A673 (cell line): ENCODE measurements around the gene LNPEP. TPM values are rescaled to one million over a fixed set of nuclear protein-coding genes. Genes with fewer than 3 reads are reported as not detected.

Experiments
- BruUV-seq: library from RNA; stranded (reverse); fragments of 400-500 nt; replicated peaks from 2 replicates; lab custom pipeline; 2021; lab: Mats Ljungman, UMichigan
- CTCF ChIA-PET: fragments of 300-600 bp; sonication (Branson Sonifier 250); formaldehyde crosslinking; loops from one replicate; lab custom pipeline; 2022; ENCODE audit warnings: antibody characterized with exemption; lab: Charles Lee
- POLR2A ChIA-PET: fragments of 300-600 bp; sonication (Branson Sonifier 250); formaldehyde crosslinking; loops from one replicate; lab custom pipeline; 2022; ENCODE audit warnings: antibody characterized with exemption; ENCODE audit not compliant: low non-redundant PET; lab: Charles Lee
- DNase-seq: peaks from one replicate; pipeline ENCODE4 v3.0.0-alpha.2; 2015; ENCODE audit warnings: low spot score
- H3K27ac ChIP-seq: fragments of 200-600 bp; sonication (generic); 2 replicates; pipeline ENCODE4 v1.5.1; 2016; ENCODE audit warnings: mixed run types, low read depth, mild to moderate bottlenecking, mixed read lengths, antibody characterized with exemption, low read length; ENCODE audit not compliant: poor library complexity, severe bottlenecking
- H3K27me3 ChIP-seq: fragments of 200-600 bp; sonication (generic); replicated peaks from 2 replicates; pipeline ENCODE4 v1.6.1; 2017; ENCODE audit warnings: mixed run types, low read depth, mild to moderate bottlenecking, mixed read lengths, antibody characterized with exemption, low read length; ENCODE audit not compliant: insufficient read depth, poor library complexity
- H3K36me3 ChIP-seq: fragments of 200-600 bp; sonication (generic); 2 replicates; pipeline ENCODE4 v1.6.1; 2016; ENCODE audit warnings: mixed run types, mild to moderate bottlenecking, mixed read lengths, antibody characterized with exemption, low read length; ENCODE audit not compliant: insufficient read depth, poor library complexity, severe bottlenecking
- H3K4me1 ChIP-seq: fragments of 200-600 bp; sonication (generic); 2 replicates; pipeline ENCODE4 v1.6.1; 2017; ENCODE audit warnings: mixed run types, mild to moderate bottlenecking, mixed read lengths, antibody characterized with exemption, low read length; ENCODE audit not compliant: insufficient read depth, poor library complexity, severe bottlenecking
- H3K4me3 ChIP-seq: fragments of 200-600 bp; sonication (generic); 2 replicates; pipeline ENCODE4 v1.5.1; 2016; ENCODE audit warnings: low read depth, mixed run types, mild to moderate bottlenecking, mixed read lengths, low read length; ENCODE audit not compliant: poor library complexity, severe bottlenecking
- H3K9me3 ChIP-seq: fragments of 200-600 bp; sonication (generic); 2 replicates; pipeline ENCODE4 v1.6.1; 2016; ENCODE audit warnings: mixed run types, low read depth, mild to moderate bottlenecking, mixed read lengths, antibody characterized with exemption, low read length; ENCODE audit not compliant: poor library complexity, severe bottlenecking
- EZH2 ChIP-seq: fragments of 200-600 bp; sonication (generic); IDR thresholded peaks from 2 replicates; pipeline ENCODE4 v1.6.1; 2017; ENCODE audit warnings: borderline replicate concordance, low read depth, mild to moderate bottlenecking, mixed read lengths, antibody characterized with exemption, low read length; ENCODE audit not compliant: poor library complexity, severe bottlenecking
- intact Hi-C: fragments of 100-400 bp; cut with micrococcal nuclease; formaldehyde crosslinking; loops from one replicate; pipeline ENCODE4 v1.10.0; 2022; ENCODE audit not compliant: unreplicated experiment
- total RNA-seq: library from RNA; stranded (reverse); gene quantifications from 2 replicates; pipeline ENCODE4 v1.2.3, GENCODE V29; 2021
- TF ChIP-seq, protein P1 (sequence below): fragments of 300-800, 200-600 bp; sonication (generic); conservative IDR thresholded peaks from 2 replicates; pipeline ENCODE4 v1.5.1; 2017; ENCODE audit warnings: low read depth, mild to moderate bottlenecking, antibody characterized with exemption, low read length, moderate library complexity, mixed read lengths

Gene LNPEP
- total RNA-seq, 1 experiment from 2014 or later: 10.3 TPM

DNA sequence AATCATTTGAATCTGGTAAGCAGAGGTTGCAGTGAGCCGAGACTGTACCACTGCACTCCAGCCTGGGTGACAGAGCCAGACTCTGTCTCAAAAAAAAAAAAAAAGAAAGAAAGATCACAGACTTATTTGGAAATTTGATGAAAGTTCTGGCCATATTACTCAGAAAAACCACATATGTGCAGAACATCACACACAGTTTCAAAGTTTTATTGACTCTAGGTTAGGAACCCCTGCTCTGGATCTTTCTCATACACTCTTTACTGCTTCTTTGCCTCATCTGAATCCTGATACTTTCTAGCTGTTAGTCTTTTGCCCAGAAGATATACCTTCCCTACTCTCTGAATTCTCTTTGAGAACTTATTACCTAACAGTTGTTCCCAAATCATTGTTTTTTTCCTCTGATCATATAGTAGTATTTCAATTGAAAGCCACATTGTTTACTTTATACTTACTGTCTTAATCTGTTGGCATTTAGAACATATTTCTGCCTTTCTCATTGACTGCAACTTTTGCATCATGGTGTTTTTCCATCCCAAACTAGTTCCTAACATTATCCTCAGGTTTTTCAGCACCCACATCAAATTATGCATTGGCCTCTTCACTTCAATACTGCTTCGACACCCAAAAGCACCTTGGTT lies 68.7 kb downstream of the LNPEP start:
- TF ChIP-seq, protein P1, sequence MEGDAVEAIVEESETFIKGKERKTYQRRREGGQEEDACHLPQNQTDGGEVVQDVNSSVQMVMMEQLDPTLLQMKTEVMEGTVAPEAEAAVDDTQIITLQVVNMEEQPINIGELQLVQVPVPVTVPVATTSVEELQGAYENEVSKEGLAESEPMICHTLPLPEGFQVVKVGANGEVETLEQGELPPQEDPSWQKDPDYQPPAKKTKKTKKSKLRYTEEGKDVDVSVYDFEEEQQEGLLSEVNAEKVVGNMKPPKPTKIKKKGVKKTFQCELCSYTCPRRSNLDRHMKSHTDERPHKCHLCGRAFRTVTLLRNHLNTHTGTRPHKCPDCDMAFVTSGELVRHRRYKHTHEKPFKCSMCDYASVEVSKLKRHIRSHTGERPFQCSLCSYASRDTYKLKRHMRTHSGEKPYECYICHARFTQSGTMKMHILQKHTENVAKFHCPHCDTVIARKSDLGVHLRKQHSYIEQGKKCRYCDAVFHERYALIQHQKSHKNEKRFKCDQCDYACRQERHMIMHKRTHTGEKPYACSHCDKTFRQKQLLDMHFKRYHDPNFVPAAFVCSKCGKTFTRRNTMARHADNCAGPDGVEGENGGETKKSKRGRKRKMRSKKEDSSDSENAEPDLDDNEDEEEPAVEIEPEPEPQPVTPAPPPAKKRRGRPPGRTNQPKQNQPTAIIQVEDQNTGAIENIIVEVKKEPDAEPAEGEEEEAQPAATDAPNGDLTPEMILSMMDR: no peak
- TF ChIP-seq EZH2: no peak
- H3K27me3 ChIP-seq: no peaks in the 10 kb centered on the region
- POLR2A ChIA-PET: no interaction called here
- no TSS peak for BruUV-seq
- H3K4me1 ChIP-seq: peaks cover 7% of the 10 kb centered on the region
- no peaks in the 10 kb centered on the region for H3K36me3 ChIP-seq
- no peak for DNase-seq
- intact Hi-C loops: no loop called here
- H3K9me3 ChIP-seq: no peaks in the 10 kb centered on the region
- no peak overlapping the region for H3K4me3 ChIP-seq
- CTCF ChIA-PET: no interaction called here
- H3K27ac ChIP-seq: no peak overlapping the region

DNA sequence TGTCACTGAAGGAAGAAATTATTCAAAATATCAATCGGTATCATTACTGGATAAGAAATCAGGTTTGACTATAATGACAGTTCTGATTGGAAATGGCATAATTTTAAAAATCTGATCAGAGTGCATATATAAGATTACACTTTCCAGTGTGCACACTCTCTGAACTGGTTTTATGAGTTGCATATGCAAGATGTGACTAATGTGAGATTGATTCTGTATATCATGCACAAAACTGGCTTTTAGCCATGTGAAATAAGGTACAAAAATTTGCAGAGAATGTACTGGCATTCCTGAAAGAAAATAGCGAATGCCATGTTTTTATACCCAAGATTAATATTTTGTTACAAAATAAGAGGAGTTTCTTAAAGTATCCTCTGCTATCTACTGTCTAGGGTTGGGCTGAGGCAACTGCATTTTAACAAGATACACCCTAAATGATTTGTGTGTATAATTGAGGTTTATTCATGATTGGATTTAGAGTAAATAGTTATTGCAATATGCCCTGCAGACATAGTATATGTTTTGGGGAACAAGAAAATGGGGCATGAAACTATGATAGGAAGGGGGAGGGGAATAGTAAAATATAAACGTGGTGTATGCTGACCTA lies 70.7 kb downstream of the LNPEP start:
- POLR2A ChIA-PET: no interaction called here
- DNase-seq: no peak
- Histone ChIP-seq H3K27me3 (no peaks in the 10 kb centered on the region), H3K9me3 (no peaks in the 10 kb centered on the region), H3K4me3 (no peak overlapping the region), H3K27ac (no peak overlapping the region), H3K4me1 (peaks cover 16% of the 10 kb centered on the region), H3K36me3 (no peaks in the 10 kb centered on the region)
- intact Hi-C loops: no loop called here
- CTCF ChIA-PET: no interaction called here
- no TSS peak for BruUV-seq
- no peak for TF ChIP-seq EZH2

DNA sequence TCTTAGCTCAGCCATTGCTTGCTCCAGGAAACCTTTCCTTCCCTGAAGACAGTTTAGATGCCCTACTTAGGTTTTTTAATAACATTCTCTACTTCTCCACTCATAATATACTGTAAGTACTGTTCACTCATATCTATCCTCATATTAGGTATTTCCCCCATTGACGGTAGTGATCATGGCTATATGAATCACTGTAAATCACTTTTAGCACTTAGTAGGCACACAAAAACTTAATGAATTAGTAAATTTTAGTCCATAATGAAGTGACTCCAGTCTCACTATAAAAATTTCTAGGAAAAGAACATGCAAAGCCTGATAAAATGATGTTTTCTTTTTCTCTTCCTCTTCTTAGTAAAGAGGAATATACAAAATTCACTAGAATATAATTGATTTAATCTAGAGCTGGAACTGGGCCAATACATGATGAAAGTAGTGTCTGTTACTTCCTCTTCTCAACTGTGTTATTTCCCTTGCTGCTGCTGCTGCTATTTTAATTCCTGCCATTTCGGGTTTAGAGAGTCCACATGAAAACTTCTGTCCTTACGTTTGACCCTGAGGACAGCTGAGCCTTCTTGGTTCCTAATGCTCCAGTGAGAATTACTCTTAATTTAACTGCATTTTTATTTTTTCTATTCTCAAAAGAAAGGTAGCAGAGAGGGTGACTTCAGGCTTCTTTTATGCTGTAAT lies 73.5 kb downstream of the LNPEP start:
- intact Hi-C loops: no loop called here
- Histone ChIP-seq H3K36me3 (no peaks in the 10 kb centered on the region), H3K4me1 (peaks cover 16% of the 10 kb centered on the region), H3K4me3 (no peak overlapping the region), H3K27ac (peak overlapping the region; percentile 52), H3K9me3 (no peaks in the 10 kb centered on the region), H3K27me3 (no peaks in the 10 kb centered on the region)
- DNase-seq: peak; percentile 59
- no TSS peak for BruUV-seq
- ChIA-PET CTCF (no interaction called here), POLR2A (no interaction called here)
- TF ChIP-seq EZH2: no peak
- TF ChIP-seq, protein P1: no peak
